NOMO-1 (cell line): ENCODE results near the gene ACY1.
A peak's percentile ranks its signal among the peaks of the same experiment; 100 is the strongest.

Source experiments
- DNase-seq, 2 experiments: peaks; one replicate each; lab custom pipeline; 2025; ENCODE audit not compliant: unreplicated experiment in 2 of 2; lab: John Stamatoyannopoulos, UW

ACY1 gene

DNA sequence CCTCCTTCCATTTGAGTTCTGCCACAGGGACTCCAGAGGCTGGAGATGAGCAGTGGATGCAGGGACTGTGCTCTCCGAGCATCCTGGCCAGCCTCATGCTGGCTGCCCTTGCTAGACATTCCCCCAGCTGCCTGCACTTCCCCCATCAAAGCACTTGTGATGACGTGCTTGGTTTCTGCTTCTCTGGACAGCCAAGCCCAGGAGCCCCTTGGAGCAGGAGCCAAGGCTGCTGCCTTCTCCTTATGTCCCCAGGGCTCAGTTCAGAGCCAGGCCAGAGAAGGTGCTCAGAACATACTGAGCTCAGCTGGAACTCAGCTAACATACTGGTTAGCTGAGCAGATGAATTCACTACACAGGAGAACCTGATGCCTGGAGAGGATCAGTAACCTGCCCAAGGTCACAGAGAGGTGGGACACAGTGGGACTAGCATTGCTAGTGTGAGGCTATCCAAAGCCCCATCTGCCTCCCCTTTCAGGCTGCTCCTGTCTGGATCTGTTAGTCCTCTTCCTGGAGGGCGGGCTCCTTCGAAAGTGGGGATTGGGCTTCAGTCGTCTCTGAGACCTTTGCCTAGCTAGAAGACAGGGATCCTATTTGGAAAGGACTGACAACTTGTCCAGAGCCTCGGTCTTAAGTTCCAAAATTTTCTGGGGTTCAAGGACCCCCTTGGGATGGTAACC, 20.3 kb upstream of the ACY1 start:
- DNase-seq: no peak

DNA sequence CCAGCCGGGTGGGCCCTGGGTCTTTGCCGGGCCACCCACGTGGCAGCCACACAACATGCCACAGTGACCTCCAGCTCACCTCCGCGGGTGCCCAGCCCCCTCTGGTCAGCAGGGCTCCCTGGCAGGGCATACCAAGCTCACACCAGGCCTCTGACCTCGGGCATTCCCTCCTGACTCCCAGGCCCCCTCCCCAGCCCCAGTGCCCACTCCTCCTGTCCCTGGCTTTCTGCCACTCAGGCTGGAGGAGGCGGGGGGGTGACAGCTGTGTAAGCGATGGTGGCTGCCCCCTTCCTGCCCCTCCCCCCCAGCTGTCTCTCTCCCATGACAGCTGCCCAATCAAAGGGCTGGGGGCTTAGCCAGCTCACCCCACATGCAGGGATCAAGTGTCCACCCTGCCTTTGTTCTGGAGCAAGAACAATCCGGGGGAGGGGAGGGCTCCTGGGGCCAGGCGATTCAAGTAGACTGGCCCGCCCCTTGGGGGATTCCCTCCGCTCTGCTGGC, 19.3 kb upstream of the ACY1 start:
- DNase-seq: no peak

DNA sequence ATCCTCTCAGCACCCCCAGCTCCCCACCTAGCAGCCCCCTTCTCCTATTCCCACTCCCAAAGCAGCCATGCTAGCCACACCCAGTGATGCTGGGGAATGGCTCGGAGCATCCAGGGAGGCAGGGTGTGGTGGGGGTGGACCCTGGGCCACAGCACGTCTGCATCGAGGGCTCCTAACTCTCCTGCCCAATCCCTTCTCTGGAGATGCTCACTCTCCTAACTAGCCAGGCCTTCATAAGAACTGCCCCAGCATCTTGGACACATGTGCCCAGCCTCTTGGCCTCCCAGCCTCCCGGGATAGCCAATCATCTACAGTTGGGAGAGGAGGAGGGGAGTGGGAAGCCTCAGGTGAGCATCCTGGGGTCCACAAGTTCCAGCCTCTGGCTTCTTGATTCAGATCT, 18.8 kb upstream of the ACY1 start:
- no peak for DNase-seq

GRCh38 chr3:51966016-51966415, 17.3 kb upstream of the ACY1 start:
- DNase-seq: no peak

DNA sequence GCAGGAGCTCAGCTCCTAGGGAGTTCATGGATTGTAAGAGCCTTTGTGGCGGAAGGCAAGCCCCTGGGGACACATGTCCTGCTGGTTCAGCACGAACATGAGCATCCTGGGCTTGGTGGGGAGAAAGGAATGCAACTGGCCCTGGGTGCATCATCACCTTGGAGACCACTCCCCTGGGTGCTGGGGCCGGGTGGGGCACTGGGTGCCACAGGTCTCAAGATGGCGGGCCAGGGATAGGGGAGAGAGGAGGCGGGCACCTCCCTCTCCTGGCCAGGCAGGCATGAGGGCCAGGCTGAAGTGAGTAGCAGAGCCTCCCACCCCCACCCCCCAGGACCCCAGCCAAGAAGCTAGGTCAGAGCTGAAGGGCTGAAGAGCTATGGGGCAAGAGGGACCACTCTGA, 16.8 kb upstream of the ACY1 start:
- no peak for DNase-seq

DNA sequence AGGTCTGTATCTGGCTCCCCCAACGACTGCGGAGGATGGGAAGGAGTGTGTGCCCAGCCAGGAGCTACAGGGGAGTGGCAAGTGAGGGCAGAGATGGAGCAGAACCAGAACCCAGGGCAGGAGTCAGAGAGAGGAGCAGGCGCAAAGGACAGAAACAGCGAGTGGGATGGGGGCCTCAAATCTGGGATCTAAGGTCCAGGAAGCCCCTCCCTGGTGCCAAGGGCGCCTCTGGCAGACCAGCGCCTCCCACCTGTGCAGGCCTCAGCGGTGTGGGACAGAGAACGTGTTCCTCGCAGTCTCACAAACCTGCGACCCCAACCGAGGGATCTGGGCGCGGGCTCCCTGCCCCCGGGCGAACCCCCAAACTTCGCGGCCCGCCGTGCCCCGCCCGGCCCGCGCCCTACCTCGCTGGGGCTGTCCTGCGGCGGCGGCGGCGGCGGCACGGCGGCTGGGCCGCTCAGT, 16.4 kb upstream of the ACY1 start:
- DNase-seq: no peak

DNA sequence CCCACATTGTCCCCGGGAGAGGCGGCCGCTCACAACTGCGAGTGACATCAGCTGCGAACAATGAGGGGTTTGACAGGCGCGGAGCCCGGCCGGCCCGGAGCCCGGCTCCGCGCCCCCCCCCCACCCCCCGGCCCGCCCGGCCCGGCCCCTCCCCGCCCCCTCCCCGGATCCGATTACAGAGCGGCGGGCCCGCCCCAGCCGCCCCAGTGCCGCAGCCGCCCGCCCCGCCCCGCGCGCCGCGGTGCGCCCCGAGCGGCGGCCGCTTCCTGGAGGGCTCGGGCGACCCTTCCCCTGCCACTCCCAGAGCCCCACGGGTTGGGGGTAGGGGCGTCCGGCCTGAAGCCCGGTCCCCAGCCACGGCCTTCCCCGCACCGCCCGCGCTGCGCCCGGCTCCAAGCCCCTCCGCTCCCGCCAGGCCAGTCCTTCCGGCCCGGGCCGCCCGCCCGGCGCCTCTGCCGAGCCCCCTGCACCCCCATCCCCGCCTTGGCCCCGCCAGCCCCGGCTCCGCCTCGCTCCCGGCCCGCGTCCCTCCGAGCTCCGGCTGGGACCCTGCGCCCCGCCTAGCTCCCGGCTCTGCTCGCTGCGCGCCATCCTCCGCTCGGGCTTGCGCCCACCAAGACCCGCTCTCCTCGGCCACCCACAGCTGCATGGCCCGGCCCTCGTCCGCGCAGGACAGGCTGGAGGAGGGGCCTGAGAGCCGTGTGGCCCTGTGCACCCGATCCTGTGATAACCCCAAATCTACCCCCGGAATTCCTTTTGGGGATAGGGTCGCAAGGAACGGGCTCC, 15.8 kb upstream of the ACY1 start, which contains the start of gene PCBP4:
Gene PCBP4 (minus strand): TSS at position 71 of the 786 bp plus-strand sequence. CDS start 6,214 bp downstream, outside the sequence.
- peak in 1 of 2 experiments; percentile 20 for DNase-seq

- no peak for DNase-seq
These were observed 15.1 kb upstream of the ACY1 start for GRCh38 chr3:51968170-51968775.

DNA sequence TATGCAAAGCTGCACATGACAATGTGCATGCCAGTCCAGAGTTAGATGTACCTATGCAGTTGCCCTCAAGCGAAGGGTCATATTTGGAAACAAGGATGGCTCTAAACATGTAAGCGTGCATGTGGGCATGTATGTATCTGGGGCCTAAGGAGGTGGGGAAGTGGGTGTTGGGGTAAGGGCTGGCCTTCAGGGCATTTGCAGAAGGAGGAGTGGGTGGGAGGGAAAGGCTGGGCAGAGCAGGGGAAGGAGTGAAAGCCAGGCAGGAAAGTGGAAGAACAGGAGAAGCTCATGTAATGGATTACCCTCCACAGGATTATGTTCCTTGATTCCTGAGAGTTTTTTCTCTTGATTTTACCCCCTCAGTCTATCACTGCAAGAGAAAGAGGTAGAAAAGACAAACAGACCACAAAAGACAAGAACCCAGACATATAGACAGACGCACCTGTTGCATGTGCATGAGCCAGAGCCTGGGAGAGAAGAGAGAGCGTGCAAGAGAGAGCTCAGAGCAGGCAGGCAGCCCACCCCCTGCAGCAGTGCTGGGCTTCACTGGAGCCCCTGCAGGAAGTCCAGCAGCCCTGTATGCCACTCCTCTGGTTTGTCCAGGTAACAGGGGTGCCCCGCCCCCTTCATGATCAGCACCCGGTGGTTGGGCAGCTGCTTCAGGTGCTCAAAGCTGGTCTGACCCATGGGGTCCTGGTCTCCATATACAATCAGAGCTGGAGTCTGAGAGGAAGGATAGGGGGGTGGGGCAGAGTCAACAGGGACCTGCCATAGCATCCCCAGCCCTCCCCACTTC, 14.3 kb upstream of the ACY1 start:
- no peak for DNase-seq

GRCh38 chr3:51969841-51970240, 13.5 kb upstream of the ACY1 start:
- no peak for DNase-seq

DNA sequence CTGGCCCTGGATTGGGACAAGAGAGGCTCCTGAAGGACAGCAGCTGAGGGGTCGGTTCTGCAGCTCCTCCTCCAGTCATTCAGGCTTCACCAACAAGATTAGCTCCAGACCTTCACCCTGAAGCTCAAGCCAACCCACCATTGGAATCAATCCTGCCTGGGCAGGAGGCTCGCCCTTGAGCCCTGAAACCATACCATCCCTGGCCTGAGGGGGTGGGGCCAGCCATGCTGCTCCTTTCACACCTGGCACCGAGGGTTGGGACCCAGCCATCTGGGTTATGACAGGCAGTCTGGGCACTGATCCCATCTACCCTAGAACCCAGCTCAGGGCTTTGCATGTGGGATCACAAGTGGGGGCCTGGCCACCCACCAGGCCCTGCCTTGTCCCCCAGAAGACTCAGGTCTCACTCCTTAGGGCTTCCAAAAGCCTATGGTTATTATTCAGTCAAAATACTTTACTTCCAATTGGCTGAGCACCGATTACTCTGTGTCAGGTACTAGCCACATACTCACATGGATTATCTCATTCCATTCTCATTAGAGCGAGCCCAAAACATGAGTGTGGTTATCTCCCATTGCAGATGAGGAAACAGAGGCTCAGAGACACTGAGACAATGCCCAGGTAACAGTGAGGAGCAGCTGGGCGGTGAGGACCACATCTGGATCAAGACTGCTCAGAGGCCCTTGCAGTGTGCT, 12.6 kb upstream of the ACY1 start:
- no peak for DNase-seq

DNA sequence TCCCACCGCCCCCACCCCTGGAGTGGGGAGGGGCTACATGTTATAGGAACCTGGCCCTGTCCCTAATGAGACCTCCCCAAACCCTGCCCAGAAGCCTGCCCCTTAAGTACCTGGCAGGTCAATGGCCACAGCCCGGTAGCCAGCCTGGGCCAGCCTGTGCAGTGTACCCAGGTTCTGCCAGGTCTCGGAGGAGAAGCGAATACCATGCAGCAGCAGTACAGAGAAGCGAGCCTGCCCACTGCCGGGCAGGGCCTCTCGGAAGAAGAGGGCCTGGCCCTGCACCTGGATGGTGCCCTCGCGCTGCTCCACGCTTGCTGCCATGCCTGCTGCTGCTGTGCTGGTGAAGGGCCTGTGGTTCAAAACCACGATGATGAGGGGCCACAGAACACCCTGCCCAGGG, 12.0 kb upstream of the ACY1 start:
- no peak for DNase-seq

- DNase-seq: no peak
These were observed 8.9 kb upstream of the ACY1 start for GRCh38 chr3:51974277-51974962.

DNA sequence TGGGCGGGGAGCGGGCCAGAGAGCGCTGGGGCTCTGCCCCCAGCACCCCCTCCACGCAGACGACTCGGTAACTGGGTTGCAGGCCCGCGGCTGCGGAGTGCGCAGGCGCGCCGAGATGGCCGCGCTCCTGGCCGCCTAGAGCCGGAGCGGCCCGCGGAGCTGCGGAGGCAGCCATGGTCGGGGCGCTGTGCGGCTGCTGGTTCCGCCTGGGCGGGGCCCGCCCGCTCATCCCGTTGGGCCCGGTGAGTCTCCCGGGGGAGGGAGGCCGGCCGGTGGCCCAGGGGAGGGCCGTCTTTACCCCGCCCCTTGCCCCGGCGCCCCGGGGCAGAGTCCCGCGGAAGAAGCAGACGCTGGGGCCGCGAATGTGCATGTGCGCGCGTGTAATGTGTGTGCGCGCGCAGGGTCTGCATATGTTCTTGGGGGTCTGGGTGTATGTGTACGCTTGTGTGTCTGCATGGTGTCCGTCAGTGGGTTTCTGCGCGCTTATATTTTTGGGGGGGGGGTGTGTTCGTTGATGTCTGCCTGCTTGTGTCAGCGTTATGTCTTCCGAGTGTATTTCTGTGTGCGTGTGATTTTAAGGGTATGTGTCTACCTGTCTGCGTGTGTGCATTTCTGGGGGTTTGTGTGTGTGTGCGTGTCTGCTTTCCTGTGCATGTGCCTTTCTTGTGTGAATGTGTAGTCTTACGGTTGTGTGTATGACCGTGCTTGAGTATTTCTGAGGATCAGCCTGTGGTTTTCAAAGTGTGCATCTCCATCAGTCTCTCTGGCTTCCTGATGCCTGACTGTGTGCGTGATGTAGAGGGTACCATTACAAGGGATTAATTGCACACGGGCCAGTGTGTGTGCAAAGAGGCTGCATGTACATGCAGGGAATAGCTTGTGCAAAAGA, 8.1 kb upstream of the ACY1 start, which contains the start of gene ABHD14A:
Gene ABHD14A (plus strand): TSS at position 102 of the 889 bp plus-strand sequence. CDS start 72 bp downstream, at position 174.
- peak; percentile 43 to 75 for DNase-seq

DNA sequence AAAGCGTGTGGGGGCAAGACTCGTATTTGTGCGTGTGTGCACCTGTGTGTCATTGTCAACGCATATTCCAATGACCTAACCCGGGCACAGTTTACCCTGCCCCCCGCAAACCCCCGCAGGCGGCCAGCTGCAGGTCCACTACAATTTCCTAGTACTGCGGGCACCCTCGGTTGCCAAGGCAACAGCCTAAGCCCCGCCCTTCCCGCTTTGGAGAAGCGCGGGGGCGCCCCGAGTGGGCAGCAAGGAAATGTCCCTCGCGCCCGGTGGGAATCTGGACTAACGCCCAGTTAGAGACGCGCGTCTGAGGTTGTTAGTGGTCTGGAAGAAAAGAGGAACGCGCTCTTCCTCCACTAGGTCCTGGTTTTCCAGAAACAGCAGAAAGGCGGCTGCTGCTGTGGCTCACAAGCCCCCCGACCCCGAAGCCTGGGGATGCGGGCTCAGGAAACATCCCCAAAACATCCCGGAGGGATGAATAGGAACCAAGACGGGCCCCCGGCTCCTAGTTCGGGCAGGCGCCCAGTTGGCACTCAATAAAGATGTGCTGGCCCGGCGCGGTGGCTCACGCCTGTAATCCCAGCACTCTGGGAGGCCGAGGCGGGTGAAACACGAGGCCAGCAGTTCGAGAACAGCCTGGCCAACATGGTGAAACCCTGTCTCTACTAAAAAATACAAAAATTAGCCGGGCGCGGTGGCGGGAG, 7.3 kb upstream of the ACY1 start:
- peak in 1 of 2 experiments; percentile 13 for DNase-seq

- no peak for DNase-seq
These were observed 5.7 kb upstream of the ACY1 start for GRCh38 chr3:51977446-51978142.

GRCh38 chr3:51978143-51978502, 5.2 kb upstream of the ACY1 start:
- DNase-seq: no peak
